Retinal pigment epithelial cell (primary cell): Measurements from ENCODE around the gene LEF1.
"Not testable (repeated sequence)": the region's sequence is repeated elsewhere in the genome, so short reads cannot be mapped to it uniquely, and the experiment has no call there.

ENCODE experiments used
- DNase-seq: peaks from one replicate; pipeline ENCODE4 v3.0.0-alpha.2; 2010; ENCODE audit warnings: low read depth
- H3K4me3 ChIP-seq: 2 replicates; pipeline ENCODE4 v1.5.1; 2011; ENCODE audit warnings: mild to moderate bottlenecking, low read length, control low read depth, moderate library complexity
- TF ChIP-seq, protein P1 (sequence below): conservative IDR thresholded peaks from 2 replicates; pipeline ENCODE4 v1.5.1; 2011; ENCODE audit warnings: low read depth, low read length, control low read depth, inconsistent platforms

Gene LEF1

DNA sequence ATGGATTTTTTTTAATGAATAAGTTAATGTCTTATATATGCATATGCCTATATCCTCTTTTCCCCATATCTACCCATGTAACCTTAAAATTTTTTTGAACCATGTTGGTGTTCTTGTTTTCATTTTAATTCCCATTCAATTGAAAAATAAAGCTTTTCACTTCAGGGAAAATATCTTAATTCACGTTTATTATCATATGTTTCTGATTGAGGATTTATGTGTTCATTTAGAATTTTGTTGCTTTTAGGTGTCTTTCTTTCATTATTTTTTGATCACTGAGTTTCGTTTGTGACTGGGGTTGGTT is 149.9 kb downstream of the LEF1 start:
- no peak overlapping the region for H3K4me3 ChIP-seq
- TF ChIP-seq, protein P1, sequence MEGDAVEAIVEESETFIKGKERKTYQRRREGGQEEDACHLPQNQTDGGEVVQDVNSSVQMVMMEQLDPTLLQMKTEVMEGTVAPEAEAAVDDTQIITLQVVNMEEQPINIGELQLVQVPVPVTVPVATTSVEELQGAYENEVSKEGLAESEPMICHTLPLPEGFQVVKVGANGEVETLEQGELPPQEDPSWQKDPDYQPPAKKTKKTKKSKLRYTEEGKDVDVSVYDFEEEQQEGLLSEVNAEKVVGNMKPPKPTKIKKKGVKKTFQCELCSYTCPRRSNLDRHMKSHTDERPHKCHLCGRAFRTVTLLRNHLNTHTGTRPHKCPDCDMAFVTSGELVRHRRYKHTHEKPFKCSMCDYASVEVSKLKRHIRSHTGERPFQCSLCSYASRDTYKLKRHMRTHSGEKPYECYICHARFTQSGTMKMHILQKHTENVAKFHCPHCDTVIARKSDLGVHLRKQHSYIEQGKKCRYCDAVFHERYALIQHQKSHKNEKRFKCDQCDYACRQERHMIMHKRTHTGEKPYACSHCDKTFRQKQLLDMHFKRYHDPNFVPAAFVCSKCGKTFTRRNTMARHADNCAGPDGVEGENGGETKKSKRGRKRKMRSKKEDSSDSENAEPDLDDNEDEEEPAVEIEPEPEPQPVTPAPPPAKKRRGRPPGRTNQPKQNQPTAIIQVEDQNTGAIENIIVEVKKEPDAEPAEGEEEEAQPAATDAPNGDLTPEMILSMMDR: no peak
- no peak for DNase-seq

DNA sequence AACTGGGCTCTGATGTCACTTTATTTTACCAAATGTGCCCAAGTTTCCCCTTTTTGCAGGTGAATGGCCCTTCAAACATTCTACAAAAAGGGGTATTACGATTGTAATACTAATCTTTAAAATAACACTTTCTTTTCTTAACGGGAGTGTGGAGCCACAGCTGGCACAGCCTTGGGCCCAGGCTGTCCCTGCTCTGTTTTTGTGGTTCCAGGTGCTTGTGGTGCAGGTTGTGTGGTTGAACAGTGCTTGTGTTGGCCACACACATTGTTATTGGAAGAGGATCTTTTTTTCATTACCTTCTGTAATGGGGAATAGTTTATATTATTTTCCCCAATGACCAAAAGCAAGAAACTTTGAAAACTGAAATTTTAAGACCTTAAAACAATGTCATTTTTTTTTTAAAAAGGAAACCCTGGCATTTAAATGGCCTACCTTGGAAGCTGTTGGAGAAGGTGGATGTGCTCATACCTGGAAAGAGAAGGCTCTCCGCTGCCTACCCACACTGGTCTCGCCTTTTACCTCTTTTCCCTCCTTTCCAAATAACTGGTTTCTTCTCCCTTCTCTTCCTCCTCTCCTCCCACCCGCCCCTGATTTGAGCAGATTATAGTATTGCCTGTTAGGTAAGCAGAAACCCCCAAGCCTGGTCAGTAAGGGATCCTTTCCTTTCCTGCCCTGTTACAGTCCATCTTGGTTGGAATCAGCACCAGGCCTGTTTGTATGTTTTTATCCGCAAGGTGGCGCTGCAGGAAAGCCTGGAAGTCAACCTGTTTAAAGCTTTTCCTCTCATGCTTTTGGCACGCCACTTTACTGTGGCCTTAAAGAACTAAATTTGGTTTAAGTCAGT is 150.5 kb downstream of the LEF1 start:
- DNase-seq: no peak
- no peak overlapping the region for H3K4me3 ChIP-seq
- TF ChIP-seq, protein P1: peak; percentile 86

DNA sequence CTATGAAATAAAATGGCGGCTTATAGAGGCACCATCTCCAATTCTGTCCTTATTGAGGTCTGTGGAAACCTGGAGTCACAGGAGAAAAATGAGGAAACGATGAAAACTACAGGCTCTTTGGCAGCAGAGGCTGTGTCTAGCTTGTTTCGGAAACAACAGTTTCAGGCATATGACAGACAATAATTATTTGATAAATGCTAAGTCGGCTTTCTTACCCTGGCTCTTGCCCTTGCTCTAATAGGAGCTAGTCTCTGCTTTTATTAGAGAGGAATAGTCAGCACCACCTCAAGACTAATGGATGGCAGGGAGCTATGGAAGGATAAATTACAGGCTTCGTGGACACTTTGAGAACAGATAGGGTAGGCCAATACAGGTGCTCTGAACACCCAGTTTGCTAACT is 154.8 kb downstream of the LEF1 start:
- H3K4me3 ChIP-seq: no peak overlapping the region
- DNase-seq: no peak
- TF ChIP-seq, protein P1: no peak

DNA sequence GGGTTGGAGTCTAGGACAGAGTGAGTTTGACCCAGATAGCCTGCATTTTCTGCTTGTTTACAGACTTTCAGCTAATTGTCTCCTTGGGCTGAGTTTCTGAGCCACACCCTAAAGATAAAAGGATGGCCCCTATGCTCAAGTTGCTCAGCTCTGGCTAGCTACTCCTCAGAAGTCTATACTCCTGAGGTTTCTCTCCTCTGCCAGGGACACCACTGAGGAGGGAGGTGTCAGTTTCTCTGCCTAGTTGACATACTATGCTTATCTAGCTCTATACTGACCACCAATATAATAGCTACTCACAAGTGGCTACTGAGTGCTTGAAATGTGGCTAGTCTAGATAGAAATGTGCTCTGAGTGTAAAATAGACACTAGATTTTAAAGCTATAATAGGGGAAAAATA is 155.4 kb downstream of the LEF1 start:
- no peak overlapping the region for H3K4me3 ChIP-seq
- TF ChIP-seq, protein P1: no peak
- no peak for DNase-seq

DNA sequence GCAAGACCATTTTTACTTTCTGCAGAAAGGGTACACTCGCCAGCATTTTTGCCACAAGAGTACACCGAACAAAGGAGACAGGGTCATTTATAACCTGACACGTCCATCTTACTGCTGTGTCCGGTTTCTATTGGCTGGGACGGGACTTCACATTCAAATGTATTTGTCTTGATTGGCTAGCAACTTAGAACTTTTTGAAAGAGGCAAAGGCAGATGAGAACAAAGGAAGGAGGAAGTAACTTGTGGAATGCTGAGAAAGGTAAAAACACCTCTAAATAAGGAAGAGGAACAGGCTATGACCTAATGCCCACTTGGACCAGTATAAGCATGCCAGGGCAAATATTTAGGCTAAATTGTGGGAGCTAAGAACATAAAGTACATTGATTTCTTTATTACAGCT is 156.3 kb downstream of the LEF1 start:
- not testable (repeated sequence) for DNase-seq, H3K4me3 ChIP-seq

DNA sequence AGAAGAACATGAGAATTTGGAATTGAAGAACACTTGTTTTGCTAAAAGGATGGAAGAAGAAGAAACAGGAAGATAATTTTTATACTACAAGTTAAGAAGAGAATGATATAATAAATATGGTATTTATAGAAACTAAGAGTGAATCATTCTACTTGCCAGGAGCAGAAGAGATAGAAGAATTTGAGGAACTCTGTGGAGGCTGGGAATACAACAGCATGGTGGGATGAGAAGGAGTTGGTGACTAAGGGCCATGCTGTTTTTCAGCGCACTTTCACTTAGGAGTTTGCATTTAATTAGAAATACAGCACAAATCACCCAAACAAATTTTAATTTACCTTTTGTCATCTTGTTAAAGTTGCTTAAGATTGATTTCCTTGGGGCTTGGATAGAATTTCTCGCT is 158.6 kb downstream of the LEF1 start:
- no peak overlapping the region for H3K4me3 ChIP-seq
- no peak for DNase-seq
- TF ChIP-seq, protein P1: no peak

DNA sequence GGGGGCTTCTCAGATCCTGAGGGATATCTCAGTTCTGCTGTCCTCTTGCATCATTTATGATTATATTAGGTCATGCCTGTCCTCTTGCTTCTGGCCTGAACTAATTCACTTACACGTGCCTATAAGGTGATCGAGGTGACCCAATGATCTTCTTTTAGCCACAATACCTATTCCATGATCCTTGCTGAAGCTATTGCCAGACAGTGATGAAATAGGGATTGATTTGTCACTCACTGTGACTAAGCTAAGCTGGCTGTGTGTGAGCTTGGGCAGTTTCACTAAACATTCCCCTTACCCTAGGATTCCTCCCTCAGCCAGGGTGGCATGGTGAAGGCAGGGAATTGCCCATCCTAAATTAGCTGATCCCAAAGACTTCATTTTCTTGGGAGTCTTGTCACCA is 160.0 kb downstream of the LEF1 start:
- no peak for DNase-seq
- TF ChIP-seq, protein P1: no peak
- no peak overlapping the region for H3K4me3 ChIP-seq
